GM18511 (cell line): ENCODE measurements around the gene ZAR1.
"Not testable (repeated sequence)": the region's sequence is repeated elsewhere in the genome, so short reads cannot be mapped to it uniquely, and the experiment has no call there.

Source experiments
- ATAC-seq: cut with Tn5 transposase; IDR thresholded peaks from one replicate; pipeline ENCODE4 v1.9.1; 2021; ENCODE audit warnings: mild to moderate bottlenecking, moderate library complexity; ENCODE audit not compliant: unreplicated experiment

The ZAR1 gene

GRCh38 chr4:48490012-48490679 lies at the start of gene ZAR1:
Gene ZAR1 (plus strand): TSS chr4:48490252. CDS start chr4:48490292, 40 bp downstream.
- peak; percentile 53 for ATAC-seq

GRCh38 chr4:48440914-48441313 lies 49.1 kb upstream of the ZAR1 start:
- ATAC-seq, result not testable (repeated sequence)

- ATAC-seq, result no peak
Observed at GRCh38 chr4:48445704-48446103, 44.3 kb upstream of the ZAR1 start.

GRCh38 chr4:48446642-48447041 lies 43.4 kb upstream of the ZAR1 start:
- no peak for ATAC-seq

- no peak for ATAC-seq
Observed at GRCh38 chr4:48449151-48449550, 40.9 kb upstream of the ZAR1 start.

- ATAC-seq, result no peak
Observed at GRCh38 chr4:48450740-48451139, 39.3 kb upstream of the ZAR1 start.

- ATAC-seq, result not testable (repeated sequence)
Observed at GRCh38 chr4:48451656-48452055, 38.4 kb upstream of the ZAR1 start.

GRCh38 chr4:48454591-48454990 lies 35.5 kb upstream of the ZAR1 start:
- no peak for ATAC-seq

GRCh38 chr4:48461000-48461399 lies 29.1 kb upstream of the ZAR1 start:
- ATAC-seq, result no peak

- no peak for ATAC-seq
Observed at GRCh38 chr4:48462363-48462762, 27.7 kb upstream of the ZAR1 start.

- no peak for ATAC-seq
Observed at GRCh38 chr4:48467442-48467841, 22.6 kb upstream of the ZAR1 start.

- no peak for ATAC-seq
Observed at GRCh38 chr4:48467891-48468290, 22.2 kb upstream of the ZAR1 start.

GRCh38 chr4:48470137-48470536 lies 19.9 kb upstream of the ZAR1 start:
- ATAC-seq, result no peak

GRCh38 chr4:48470570-48470969 lies 19.5 kb upstream of the ZAR1 start:
- ATAC-seq, result no peak

- no peak for ATAC-seq
Observed at GRCh38 chr4:48472794-48473193, 17.3 kb upstream of the ZAR1 start.

GRCh38 chr4:48475770-48476169 lies 14.3 kb upstream of the ZAR1 start:
- no peak for ATAC-seq

GRCh38 chr4:48478273-48478672 lies 11.8 kb upstream of the ZAR1 start:
- ATAC-seq, result no peak

- no peak for ATAC-seq
Observed at GRCh38 chr4:48481581-48481980, 8.5 kb upstream of the ZAR1 start.

- peak; percentile 60 for ATAC-seq
Observed at GRCh38 chr4:48483006-48483776, 6.9 kb upstream of the ZAR1 start, which contains the start of gene SLC10A4. Gene SLC10A4 (plus strand): TSS chr4:48483343. CDS start chr4:48483562, 219 bp downstream.

GRCh38 chr4:48483777-48484493 lies 6.1 kb upstream of the ZAR1 start:
- peak; percentile 13 for ATAC-seq

- ATAC-seq, result no peak
Observed at GRCh38 chr4:48484494-48485168, 5.4 kb upstream of the ZAR1 start.
